Loucy (cell line): ENCODE results near the gene RUSF1.

Experiments
- CTCF ChIP-seq: fragments of 200-600 bp; sonication (generic); conservative IDR thresholded peaks from 2 replicates; pipeline ENCODE4 v1.5.1; 2014; ENCODE audit warnings: mild to moderate bottlenecking, antibody characterized with exemption, low read length
- EZH2phosphoT487 ChIP-seq: fragments of 200-600 bp; IDR thresholded peaks from 2 replicates; pipeline ENCODE4 v1.6.1; 2018; ENCODE audit warnings: antibody characterized with exemption, mild to moderate bottlenecking, moderate library complexity, borderline replicate concordance

- no peak for TF ChIP-seq CTCF
- TF ChIP-seq EZH2phosphoT487 = no peak
These were observed 22.1 kb downstream of the RUSF1 start for GRCh38 chr16:31486045-31486444.
